H1 (cell line): ENCODE data around the gene OR52E2. TPM values are rescaled to one million over a fixed set of nuclear protein-coding genes. Genes with fewer than 3 reads are reported as not detected.

ENCODE experiments used
- BCL11A ChIP-seq, 2 experiments: IDR thresholded peaks; one replicate each; pipeline ENCODE4 v1.6.1; 2011; ENCODE audit warnings: low read depth in 2 of 2, low read length in 2 of 2, mild to moderate bottlenecking in 2 of 2
- CHD1 ChIP-seq: IDR thresholded peaks from 2 replicates; pipeline ENCODE4 v1.6.1; 2012; ENCODE audit warnings: low read depth, low read length, improper control_type of control experiment
- CTBP2 ChIP-seq: IDR thresholded peaks from 2 replicates; pipeline ENCODE4 v1.7.0; 2011; ENCODE audit warnings: borderline replicate concordance, mild to moderate bottlenecking, moderate library complexity, mixed read lengths, low read length; ENCODE audit not compliant: insufficient read depth, insufficient read length
- JUND ChIP-seq: IDR thresholded peaks from 2 replicates; pipeline ENCODE4 v1.6.1; 2011; ENCODE audit warnings: mild to moderate bottlenecking, improper control_type of control experiment, low read length
- KDM5A ChIP-seq: fragments of 200-600 bp; IDR thresholded peaks from 2 replicates; pipeline ENCODE4 v1.7.1; 2012; ENCODE audit warnings: mild to moderate bottlenecking, low read length, inconsistent platforms, mixed read lengths
- YY1 ChIP-seq: IDR thresholded peaks from 2 replicates; pipeline ENCODE4 v1.6.1; 2011; ENCODE audit warnings: low read depth, mild to moderate bottlenecking, low read length
- polyA plus RNA-seq, 7 experiments: library from polyadenylated mRNA; depleted of rRNA in 3 of 7; stranded (reverse) in 5 of 7; unstranded in 2 of 7; fragments of >200 nt in 5 of 7; fragments of 200-250 nt in 2 of 7; gene quantifications; 1 replicate in 5 of 7; 2 replicates in 1 of 7; 4 replicates in 1 of 7; pipeline versions ENCODE4 v1.2.1 to v1.2.3, GENCODE V29; 2011 to 2013; ENCODE audit warnings: missing spikeins in 2 of 7, mixed read lengths in 2 of 7
- total RNA-seq: library from RNA; stranded (reverse); fragmentation: NEBNext Ultra II Directional; extraction: Animal tissue kit (Norgen Biotek cat#: 25700); gene quantifications from 2 replicates; pipeline ENCODE4 v1.2.1, GENCODE V29; 2021
- TF ChIP-seq, protein P1 (sequence below), 3 experiments: IDR thresholded peaks; 1 replicate in 2 of 3; 2 replicates in 1 of 3; pipeline versions ENCODE4 v1.5.1 to v1.6.1; 2011; ENCODE audit warnings: low read length in 3 of 3, mild to moderate bottlenecking in 3 of 3, inconsistent platforms in 2 of 3, low read depth in 1 of 3, moderate library complexity in 1 of 3; ENCODE audit not compliant: insufficient read depth in 1 of 3; ENCODE audit errors: control extremely low read depth in 1 of 3

The OR52E2 gene
- total and polyA plus RNA-seq, 2 of the 8 experiments (the other 6 are each of a cell fraction or from before 2014, with no cell fraction given) = not detected

DNA sequence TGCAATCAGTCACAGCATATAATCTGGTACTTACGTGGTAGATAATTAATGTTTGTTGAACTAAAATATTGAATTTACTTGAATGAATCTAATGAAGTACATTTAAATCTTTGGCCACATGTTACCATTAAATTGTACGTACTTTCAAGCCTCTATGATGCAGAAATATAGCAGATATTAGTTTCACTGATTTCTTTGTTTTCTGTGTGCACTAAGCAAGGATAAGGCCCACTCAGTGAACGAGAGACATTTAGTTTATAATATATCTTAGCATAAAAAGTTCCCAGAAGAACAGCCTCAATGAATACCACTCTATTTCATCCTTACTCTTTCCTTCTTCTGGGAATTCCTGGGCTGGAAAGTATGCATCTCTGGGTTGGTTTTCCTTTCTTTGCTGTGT, 9.8 kb upstream of the OR52E2 start, which contains the start of gene OR52E1 (continued):
- TF ChIP-seq, protein P1, sequence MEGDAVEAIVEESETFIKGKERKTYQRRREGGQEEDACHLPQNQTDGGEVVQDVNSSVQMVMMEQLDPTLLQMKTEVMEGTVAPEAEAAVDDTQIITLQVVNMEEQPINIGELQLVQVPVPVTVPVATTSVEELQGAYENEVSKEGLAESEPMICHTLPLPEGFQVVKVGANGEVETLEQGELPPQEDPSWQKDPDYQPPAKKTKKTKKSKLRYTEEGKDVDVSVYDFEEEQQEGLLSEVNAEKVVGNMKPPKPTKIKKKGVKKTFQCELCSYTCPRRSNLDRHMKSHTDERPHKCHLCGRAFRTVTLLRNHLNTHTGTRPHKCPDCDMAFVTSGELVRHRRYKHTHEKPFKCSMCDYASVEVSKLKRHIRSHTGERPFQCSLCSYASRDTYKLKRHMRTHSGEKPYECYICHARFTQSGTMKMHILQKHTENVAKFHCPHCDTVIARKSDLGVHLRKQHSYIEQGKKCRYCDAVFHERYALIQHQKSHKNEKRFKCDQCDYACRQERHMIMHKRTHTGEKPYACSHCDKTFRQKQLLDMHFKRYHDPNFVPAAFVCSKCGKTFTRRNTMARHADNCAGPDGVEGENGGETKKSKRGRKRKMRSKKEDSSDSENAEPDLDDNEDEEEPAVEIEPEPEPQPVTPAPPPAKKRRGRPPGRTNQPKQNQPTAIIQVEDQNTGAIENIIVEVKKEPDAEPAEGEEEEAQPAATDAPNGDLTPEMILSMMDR (IDR thresholded peaks at IDR 0.05; ENCODE audit: control extremely low read depth in 1 of 3, insufficient read depth in 1 of 3, low read depth in 1 of 3, low read length in 3 of 3) = no peak
- TF ChIP-seq KDM5A (no peak), CHD1 (no peak), BCL11A (IDR thresholded peaks at IDR 0.05; ENCODE audit: low read depth in 2 of 2, low read length in 2 of 2) (no peak), JUND (no peak), YY1 (no peak), CTBP2 (no peak)
